ENCODE results near the gene MARCHF10.
"Not testable (repeated sequence)": the region's sequence is repeated elsewhere in the genome, so short reads cannot be mapped to it uniquely, and the experiment has no call there.

Gene MARCHF10

DNA sequence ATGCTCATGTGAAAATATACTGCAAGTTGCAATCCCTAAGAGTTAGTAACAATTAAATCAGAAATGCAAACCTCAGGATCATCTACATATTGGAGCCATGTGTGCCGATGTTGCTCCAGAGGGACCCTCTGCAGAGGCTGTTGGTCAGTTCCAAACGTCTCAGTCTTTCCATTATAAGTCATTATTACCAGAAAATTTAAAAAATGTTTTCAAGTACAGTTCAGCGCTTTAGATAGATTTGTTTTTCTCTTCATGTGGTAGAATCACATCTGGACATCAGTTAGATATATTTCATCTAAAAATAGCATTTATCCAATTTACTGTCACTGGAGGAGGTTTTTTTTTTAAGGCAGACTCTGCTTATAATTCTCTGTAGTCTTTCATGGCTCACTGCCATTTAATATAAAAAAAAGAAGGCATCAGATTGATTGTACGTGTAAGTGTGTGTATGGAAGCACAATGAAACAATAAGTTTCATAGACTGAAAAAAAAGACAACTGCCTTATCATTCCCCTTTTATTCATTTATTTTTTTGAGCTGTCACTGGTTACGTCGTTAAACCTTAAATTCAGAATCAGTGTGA lies 46.1 kb upstream of the MARCHF10 start:
- no peaks in the 10 kb centered on the region for H3K79me2 ChIP-seq
- no peak overlapping the region for H3K9ac ChIP-seq
- H2AFZ ChIP-seq: no peak overlapping the region
- no peak overlapping the region for H3K4me2 ChIP-seq (ENCODE audit: low read length)
- H3K4me3 ChIP-seq (ENCODE audit: low read depth, low read length): no peak overlapping the region
- H3K36me3 ChIP-seq (ENCODE audit: control insufficient read depth, insufficient read depth, low read length): no peaks in the 10 kb centered on the region
- H3K27me3 ChIP-seq (ENCODE audit: control insufficient read depth, insufficient read depth, low read length): no peaks in the 10 kb centered on the region
- H3K9me3 ChIP-seq (ENCODE audit: control insufficient read depth, low read length): no peaks in the 10 kb centered on the region
- TF ChIP-seq, protein P1, sequence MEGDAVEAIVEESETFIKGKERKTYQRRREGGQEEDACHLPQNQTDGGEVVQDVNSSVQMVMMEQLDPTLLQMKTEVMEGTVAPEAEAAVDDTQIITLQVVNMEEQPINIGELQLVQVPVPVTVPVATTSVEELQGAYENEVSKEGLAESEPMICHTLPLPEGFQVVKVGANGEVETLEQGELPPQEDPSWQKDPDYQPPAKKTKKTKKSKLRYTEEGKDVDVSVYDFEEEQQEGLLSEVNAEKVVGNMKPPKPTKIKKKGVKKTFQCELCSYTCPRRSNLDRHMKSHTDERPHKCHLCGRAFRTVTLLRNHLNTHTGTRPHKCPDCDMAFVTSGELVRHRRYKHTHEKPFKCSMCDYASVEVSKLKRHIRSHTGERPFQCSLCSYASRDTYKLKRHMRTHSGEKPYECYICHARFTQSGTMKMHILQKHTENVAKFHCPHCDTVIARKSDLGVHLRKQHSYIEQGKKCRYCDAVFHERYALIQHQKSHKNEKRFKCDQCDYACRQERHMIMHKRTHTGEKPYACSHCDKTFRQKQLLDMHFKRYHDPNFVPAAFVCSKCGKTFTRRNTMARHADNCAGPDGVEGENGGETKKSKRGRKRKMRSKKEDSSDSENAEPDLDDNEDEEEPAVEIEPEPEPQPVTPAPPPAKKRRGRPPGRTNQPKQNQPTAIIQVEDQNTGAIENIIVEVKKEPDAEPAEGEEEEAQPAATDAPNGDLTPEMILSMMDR (IDR thresholded peaks at IDR 0.05): no peak
- peaks cover 14% of the 10 kb centered on the region for H3K4me1 ChIP-seq
- no peak overlapping the region for H3K27ac ChIP-seq

- Histone ChIP-seq H3K9me3 (ENCODE audit: control insufficient read depth, low read length) (no peaks in the 10 kb centered on the region), H3K27me3 (ENCODE audit: control insufficient read depth, insufficient read depth, low read length) (no peaks in the 10 kb centered on the region)
Observed at GRCh38 chr17:62852195-62852594, 44.1 kb upstream of the MARCHF10 start.

GRCh38 chr17:62849591-62850415 lies 41.7 kb upstream of the MARCHF10 start:
- H3K9me3 ChIP-seq (ENCODE audit: control insufficient read depth, low read length); H3K27ac ChIP-seq; H3K27me3 ChIP-seq (ENCODE audit: control insufficient read depth, insufficient read depth, low read length); H3K79me2 ChIP-seq; H2AFZ ChIP-seq; H3K9ac ChIP-seq; H3K4me3 ChIP-seq (ENCODE audit: low read depth, low read length); H3K36me3 ChIP-seq (ENCODE audit: control insufficient read depth, insufficient read depth, low read length); H3K4me2 ChIP-seq (ENCODE audit: low read length): not testable (repeated sequence)
- H3K4me1 ChIP-seq: peaks cover 15% of the 10 kb centered on the region

More at GRCh38 chr17:62852195-62852594, 44.1 kb upstream of the MARCHF10 start:
- Histone ChIP-seq H3K9ac (no peak overlapping the region), H3K36me3 (ENCODE audit: control insufficient read depth, insufficient read depth, low read length) (no peaks in the 10 kb centered on the region), H3K4me2 (ENCODE audit: low read length) (no peak overlapping the region), H3K4me3 (ENCODE audit: low read depth, low read length) (no peak overlapping the region), H3K79me2 (no peaks in the 10 kb centered on the region), H2AFZ (no peak overlapping the region), H3K27ac (no peak overlapping the region), H3K4me1 (peaks cover 15% of the 10 kb centered on the region)
- TF ChIP-seq, protein P1 (IDR thresholded peaks at IDR 0.05): no peak

DNA sequence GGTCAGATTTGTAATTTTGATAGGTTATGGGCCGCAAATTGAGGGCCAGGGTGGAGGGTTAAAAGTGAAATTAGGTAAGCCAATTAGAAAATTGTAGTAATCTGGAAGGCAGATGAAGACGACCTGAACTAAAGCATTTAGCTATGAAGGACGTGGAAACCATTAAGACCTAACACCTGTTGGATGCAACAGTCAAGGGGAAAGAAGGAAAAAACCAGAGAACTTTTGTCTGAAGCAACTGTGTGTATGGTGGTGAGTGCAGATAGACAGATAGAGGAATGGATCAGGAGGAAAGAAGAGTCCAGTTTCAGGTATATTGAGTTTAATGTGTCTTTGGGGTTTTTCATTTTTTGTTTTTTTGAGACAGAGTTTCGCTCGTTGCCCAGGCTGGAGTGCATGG lies 40.2 kb upstream of the MARCHF10 start:
- no peak overlapping the region for H3K27ac ChIP-seq
- no peaks in the 10 kb centered on the region for H3K36me3 ChIP-seq (ENCODE audit: control insufficient read depth, insufficient read depth, low read length)
- peak overlapping the region; percentile 47 for H2AFZ ChIP-seq
- H3K9me3 ChIP-seq (ENCODE audit: control insufficient read depth, low read length): no peaks in the 10 kb centered on the region
- peaks cover 15% of the 10 kb centered on the region for H3K4me1 ChIP-seq
- no peaks in the 10 kb centered on the region for H3K27me3 ChIP-seq (ENCODE audit: control insufficient read depth, insufficient read depth, low read length)
- no peak overlapping the region for H3K4me3 ChIP-seq (ENCODE audit: low read depth, low read length)
- TF ChIP-seq, protein P1 (IDR thresholded peaks at IDR 0.05): no peak
- H3K9ac ChIP-seq: no peak overlapping the region
- no peak overlapping the region for H3K4me2 ChIP-seq (ENCODE audit: low read length)
- no peaks in the 10 kb centered on the region for H3K79me2 ChIP-seq

- Histone ChIP-seq H3K9me3 (ENCODE audit: control insufficient read depth, low read length) (no peaks in the 10 kb centered on the region), H3K27me3 (ENCODE audit: control insufficient read depth, insufficient read depth, low read length) (no peaks in the 10 kb centered on the region), H3K79me2 (no peaks in the 10 kb centered on the region), H2AFZ (peak overlapping the region; percentile 47), H3K27ac (no peak overlapping the region), H3K36me3 (ENCODE audit: control insufficient read depth, insufficient read depth, low read length) (no peaks in the 10 kb centered on the region), H3K4me2 (ENCODE audit: low read length) (no peak overlapping the region), H3K4me3 (ENCODE audit: low read depth, low read length) (no peak overlapping the region), H3K9ac (no peak overlapping the region), H3K4me1 (peaks cover 15% of the 10 kb centered on the region)
- TF ChIP-seq, protein P1 (IDR thresholded peaks at IDR 0.05): no peak
Observed at GRCh38 chr17:62847426-62847825, 39.3 kb upstream of the MARCHF10 start.
